ENCODE results near the gene PPP2R2D. TPM values are rescaled to one million over a fixed set of nuclear protein-coding genes. Genes with fewer than 3 reads are reported as not detected.
A peak's percentile ranks its signal among the peaks of the same experiment; 100 is the strongest.

Gene PPP2R2D
- total RNA-seq, 4 donors from 2014 or later: 18.6 to 27.5 (median 22.1) TPM

- Histone ChIP-seq H3K36me3 (peaks cover 0 to 74% (median 11%) of the 10 kb centered on the region in 3 donors), H3K4me3 (no peak overlapping the region), H3K9me3 (no peaks in the 10 kb centered on the region), H3K4me1 (peaks cover 0 to 15% (median 0%) of the 10 kb centered on the region in 3 donors), H3K27me3 (no peaks in the 10 kb centered on the region), H3K27ac (no peak overlapping the region)
- no peak for DNase-seq
- TF ChIP-seq POLR2A (IDR thresholded peaks at IDR 0.05) (no peak), CTCF (IDR thresholded peaks at IDR 0.05) (no peak)
- WGBS, 2 donors: 90 to 95% methylated on average over 12 to 18 of the region's 18 CpGs
- intact Hi-C loops (cut with DNase I): no loop called here
Measured at GRCh38 chr10:131936736-131937135, 35.9 kb downstream of the PPP2R2D start.

GRCh38 chr10:131937836-131938235 is 37.0 kb downstream of the PPP2R2D start:
- peaks cover 0 to 9% (median 0%) of the 10 kb centered on the region in 3 donors for H3K4me1 ChIP-seq
- no peak for DNase-seq
- TF ChIP-seq CTCF (IDR thresholded peaks at IDR 0.05) (no peak), POLR2A (IDR thresholded peaks at IDR 0.05) (no peak)
- 92 to 93% methylated on average over 18 to 20 of the region's 20 CpGs for WGBS, 2 donors
- H3K9me3 ChIP-seq: no peaks in the 10 kb centered on the region
- peaks cover 0 to 83% (median 15%) of the 10 kb centered on the region in 3 donors for H3K36me3 ChIP-seq
- H3K27me3 ChIP-seq: no peaks in the 10 kb centered on the region
- intact Hi-C loops (cut with DNase I): no loop called here
- no peak overlapping the region for H3K4me3 ChIP-seq
- no peak overlapping the region for H3K27ac ChIP-seq

- intact Hi-C loops (cut with DNase I): no loop called here
- DNase-seq: no peak
- H3K9me3 ChIP-seq: no peaks in the 10 kb centered on the region
- 96 to 98% methylated on average over 9 of the region's 10 CpGs for WGBS, 2 donors
- H3K4me3 ChIP-seq: no peak overlapping the region
- H3K27ac ChIP-seq: no peak overlapping the region
- peaks cover 0 to 9% (median 0%) of the 10 kb centered on the region in 3 donors for H3K4me1 ChIP-seq
- TF ChIP-seq POLR2A (IDR thresholded peaks at IDR 0.05) (no peak), CTCF (IDR thresholded peaks at IDR 0.05) (no peak)
- peaks cover 0 to 91% (median 15%) of the 10 kb centered on the region in 3 donors for H3K36me3 ChIP-seq
- no peaks in the 10 kb centered on the region for H3K27me3 ChIP-seq
Measured at GRCh38 chr10:131938681-131939080, 37.9 kb downstream of the PPP2R2D start.

- H3K9me3 ChIP-seq: no peaks in the 10 kb centered on the region
- no peak overlapping the region for H3K27ac ChIP-seq
- H3K4me3 ChIP-seq: no peak overlapping the region
- no peaks in the 10 kb centered on the region for H3K27me3 ChIP-seq
- H3K4me1 ChIP-seq: peaks cover 0 to 29% (median 7%) of the 10 kb centered on the region in 3 donors
- 92 to 93% methylated on average over 1 of the region's 1 CpG for WGBS, 2 donors
- TF ChIP-seq POLR2A (IDR thresholded peaks at IDR 0.05): no peak
- no peak for TF ChIP-seq CTCF (IDR thresholded peaks at IDR 0.05)
- peaks cover 8 to 95% (median 18%) of the 10 kb centered on the region in 3 donors for H3K36me3 ChIP-seq
- no peak for DNase-seq
- intact Hi-C loops (cut with DNase I): no loop called here
Measured at GRCh38 chr10:131942455-131942854, 41.6 kb downstream of the PPP2R2D start.

- 84 to 88% methylated on average over 10 to 11 of the region's 11 CpGs for WGBS, 2 donors
- intact Hi-C loops (cut with DNase I): no loop called here
- Histone ChIP-seq H3K4me1 (peaks cover 0 to 37% (median 7%) of the 10 kb centered on the region in 3 donors), H3K4me3 (no peak overlapping the region), H3K27me3 (no peaks in the 10 kb centered on the region), H3K27ac (no peak overlapping the region), H3K36me3 (peaks cover 8 to 95% (median 13%) of the 10 kb centered on the region in 3 donors), H3K9me3 (no peaks in the 10 kb centered on the region)
- peak in 2 of 6 experiments; percentile 18 to 40 for TF ChIP-seq CTCF (IDR thresholded peaks at IDR 0.05)
- no peak for TF ChIP-seq POLR2A (IDR thresholded peaks at IDR 0.05)
- no peak for DNase-seq
Measured at GRCh38 chr10:131943021-131943814, 42.4 kb downstream of the PPP2R2D start.
